ENCODE measurements around the gene TRIM52. TPM values are rescaled to one million over a fixed set of nuclear protein-coding genes. Genes with fewer than 3 reads are reported as not detected.
A peak's percentile ranks its signal among the peaks of the same experiment; 100 is the strongest.

Gene TRIM52
- total and polyA plus RNA-seq, 9 of the 15 experiments (the other 6 are each of a cell fraction or from before 2014, with no cell fraction given) = 3.3 to 21.9 (median 13.5) TPM

DNA sequence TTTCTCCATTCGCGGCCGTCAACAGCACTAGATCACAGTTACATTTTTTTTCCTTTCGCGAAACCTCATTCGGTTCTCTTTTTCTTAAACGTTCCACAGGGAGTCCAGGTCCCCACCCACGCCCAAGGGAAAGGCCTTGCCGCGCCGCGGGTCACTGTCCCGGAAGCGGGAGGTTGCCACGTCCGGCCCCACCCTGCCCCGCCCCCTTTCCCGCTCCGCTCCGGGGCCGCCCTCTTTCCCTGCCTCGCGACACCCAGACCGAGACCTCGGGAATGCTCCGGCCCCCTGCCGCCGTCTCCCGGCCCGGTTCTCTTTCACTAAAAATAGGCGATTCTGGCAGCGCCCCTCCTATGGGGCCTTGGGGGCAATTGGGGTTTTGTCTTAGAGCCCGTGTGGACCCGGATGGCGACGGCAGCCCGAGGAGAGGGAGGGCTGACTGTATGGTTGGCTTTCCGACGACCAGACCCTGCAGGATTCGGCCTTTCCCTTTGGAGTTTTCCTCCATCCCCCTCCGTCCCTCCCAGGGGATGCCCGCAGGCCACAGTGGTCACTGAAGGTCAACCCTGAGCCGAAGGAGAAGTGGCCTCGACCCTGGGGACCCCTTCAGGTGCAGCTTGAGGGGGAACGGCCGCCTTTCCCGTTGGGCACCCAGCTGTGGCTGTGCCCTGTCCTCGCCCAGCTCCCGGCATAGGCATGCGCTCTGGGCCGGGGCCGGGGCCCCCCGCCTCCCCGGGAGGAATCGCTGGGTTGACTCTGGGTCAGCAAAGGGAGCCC is 14.5 kb downstream of the TRIM52 start (continued):
- TF ChIP-seq, protein P1, sequence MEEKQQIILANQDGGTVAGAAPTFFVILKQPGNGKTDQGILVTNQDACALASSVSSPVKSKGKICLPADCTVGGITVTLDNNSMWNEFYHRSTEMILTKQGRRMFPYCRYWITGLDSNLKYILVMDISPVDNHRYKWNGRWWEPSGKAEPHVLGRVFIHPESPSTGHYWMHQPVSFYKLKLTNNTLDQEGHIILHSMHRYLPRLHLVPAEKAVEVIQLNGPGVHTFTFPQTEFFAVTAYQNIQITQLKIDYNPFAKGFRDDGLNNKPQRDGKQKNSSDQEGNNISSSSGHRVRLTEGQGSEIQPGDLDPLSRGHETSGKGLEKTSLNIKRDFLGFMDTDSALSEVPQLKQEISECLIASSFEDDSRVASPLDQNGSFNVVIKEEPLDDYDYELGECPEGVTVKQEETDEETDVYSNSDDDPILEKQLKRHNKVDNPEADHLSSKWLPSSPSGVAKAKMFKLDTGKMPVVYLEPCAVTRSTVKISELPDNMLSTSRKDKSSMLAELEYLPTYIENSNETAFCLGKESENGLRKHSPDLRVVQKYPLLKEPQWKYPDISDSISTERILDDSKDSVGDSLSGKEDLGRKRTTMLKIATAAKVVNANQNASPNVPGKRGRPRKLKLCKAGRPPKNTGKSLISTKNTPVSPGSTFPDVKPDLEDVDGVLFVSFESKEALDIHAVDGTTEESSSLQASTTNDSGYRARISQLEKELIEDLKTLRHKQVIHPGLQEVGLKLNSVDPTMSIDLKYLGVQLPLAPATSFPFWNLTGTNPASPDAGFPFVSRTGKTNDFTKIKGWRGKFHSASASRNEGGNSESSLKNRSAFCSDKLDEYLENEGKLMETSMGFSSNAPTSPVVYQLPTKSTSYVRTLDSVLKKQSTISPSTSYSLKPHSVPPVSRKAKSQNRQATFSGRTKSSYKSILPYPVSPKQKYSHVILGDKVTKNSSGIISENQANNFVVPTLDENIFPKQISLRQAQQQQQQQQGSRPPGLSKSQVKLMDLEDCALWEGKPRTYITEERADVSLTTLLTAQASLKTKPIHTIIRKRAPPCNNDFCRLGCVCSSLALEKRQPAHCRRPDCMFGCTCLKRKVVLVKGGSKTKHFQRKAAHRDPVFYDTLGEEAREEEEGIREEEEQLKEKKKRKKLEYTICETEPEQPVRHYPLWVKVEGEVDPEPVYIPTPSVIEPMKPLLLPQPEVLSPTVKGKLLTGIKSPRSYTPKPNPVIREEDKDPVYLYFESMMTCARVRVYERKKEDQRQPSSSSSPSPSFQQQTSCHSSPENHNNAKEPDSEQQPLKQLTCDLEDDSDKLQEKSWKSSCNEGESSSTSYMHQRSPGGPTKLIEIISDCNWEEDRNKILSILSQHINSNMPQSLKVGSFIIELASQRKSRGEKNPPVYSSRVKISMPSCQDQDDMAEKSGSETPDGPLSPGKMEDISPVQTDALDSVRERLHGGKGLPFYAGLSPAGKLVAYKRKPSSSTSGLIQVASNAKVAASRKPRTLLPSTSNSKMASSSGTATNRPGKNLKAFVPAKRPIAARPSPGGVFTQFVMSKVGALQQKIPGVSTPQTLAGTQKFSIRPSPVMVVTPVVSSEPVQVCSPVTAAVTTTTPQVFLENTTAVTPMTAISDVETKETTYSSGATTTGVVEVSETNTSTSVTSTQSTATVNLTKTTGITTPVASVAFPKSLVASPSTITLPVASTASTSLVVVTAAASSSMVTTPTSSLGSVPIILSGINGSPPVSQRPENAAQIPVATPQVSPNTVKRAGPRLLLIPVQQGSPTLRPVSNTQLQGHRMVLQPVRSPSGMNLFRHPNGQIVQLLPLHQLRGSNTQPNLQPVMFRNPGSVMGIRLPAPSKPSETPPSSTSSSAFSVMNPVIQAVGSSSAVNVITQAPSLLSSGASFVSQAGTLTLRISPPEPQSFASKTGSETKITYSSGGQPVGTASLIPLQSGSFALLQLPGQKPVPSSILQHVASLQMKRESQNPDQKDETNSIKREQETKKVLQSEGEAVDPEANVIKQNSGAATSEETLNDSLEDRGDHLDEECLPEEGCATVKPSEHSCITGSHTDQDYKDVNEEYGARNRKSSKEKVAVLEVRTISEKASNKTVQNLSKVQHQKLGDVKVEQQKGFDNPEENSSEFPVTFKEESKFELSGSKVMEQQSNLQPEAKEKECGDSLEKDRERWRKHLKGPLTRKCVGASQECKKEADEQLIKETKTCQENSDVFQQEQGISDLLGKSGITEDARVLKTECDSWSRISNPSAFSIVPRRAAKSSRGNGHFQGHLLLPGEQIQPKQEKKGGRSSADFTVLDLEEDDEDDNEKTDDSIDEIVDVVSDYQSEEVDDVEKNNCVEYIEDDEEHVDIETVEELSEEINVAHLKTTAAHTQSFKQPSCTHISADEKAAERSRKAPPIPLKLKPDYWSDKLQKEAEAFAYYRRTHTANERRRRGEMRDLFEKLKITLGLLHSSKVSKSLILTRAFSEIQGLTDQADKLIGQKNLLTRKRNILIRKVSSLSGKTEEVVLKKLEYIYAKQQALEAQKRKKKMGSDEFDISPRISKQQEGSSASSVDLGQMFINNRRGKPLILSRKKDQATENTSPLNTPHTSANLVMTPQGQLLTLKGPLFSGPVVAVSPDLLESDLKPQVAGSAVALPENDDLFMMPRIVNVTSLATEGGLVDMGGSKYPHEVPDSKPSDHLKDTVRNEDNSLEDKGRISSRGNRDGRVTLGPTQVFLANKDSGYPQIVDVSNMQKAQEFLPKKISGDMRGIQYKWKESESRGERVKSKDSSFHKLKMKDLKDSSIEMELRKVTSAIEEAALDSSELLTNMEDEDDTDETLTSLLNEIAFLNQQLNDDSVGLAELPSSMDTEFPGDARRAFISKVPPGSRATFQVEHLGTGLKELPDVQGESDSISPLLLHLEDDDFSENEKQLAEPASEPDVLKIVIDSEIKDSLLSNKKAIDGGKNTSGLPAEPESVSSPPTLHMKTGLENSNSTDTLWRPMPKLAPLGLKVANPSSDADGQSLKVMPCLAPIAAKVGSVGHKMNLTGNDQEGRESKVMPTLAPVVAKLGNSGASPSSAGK (IDR thresholded peaks at IDR 0.05) = peak; percentile 53
- TF ChIP-seq NFE2L1 (tag; IDR thresholded peaks at IDR 0.05; ENCODE audit: borderline replicate concordance, low read depth) (no peak), RB1 (IDR thresholded peaks at IDR 0.05; ENCODE audit: low read depth) (peak; percentile 42; the same call in 1 of the 2 replicates), FOSL1 (tag; conservative IDR thresholded peaks at IDR 0.05) (no peak), KDM4B (IDR thresholded peaks at IDR 0.05; ENCODE audit: borderline replicate concordance in 2 of 2, low read depth in 1 of 2) (no peak; a peak in 1 of 4 replicates), ZNF143 (CRISPR knock-in tag; IDR thresholded peaks at IDR 0.05) (no peak), BACH1 (tag; IDR thresholded peaks at IDR 0.05) (no peak), CEBPB (tag; IDR thresholded peaks at IDR 0.05) (no peak)
- TF ChIP-seq, protein P2, sequence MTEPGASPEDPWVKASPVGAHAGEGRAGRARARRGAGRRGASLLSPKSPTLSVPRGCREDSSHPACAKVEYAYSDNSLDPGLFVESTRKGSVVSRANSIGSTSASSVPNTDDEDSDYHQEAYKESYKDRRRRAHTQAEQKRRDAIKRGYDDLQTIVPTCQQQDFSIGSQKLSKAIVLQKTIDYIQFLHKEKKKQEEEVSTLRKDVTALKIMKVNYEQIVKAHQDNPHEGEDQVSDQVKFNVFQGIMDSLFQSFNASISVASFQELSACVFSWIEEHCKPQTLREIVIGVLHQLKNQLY (CRISPR knock-in tag; conservative IDR thresholded peaks at IDR 0.05) = no peak
- TF ChIP-seq, protein P3, sequence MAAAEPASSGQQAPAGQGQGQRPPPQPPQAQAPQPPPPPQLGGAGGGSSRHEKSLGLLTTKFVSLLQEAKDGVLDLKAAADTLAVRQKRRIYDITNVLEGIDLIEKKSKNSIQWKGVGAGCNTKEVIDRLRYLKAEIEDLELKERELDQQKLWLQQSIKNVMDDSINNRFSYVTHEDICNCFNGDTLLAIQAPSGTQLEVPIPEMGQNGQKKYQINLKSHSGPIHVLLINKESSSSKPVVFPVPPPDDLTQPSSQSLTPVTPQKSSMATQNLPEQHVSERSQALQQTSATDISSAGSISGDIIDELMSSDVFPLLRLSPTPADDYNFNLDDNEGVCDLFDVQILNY (CRISPR knock-in tag; IDR thresholded peaks at IDR 0.05) = no peak
- TF ChIP-seq, protein P4, sequence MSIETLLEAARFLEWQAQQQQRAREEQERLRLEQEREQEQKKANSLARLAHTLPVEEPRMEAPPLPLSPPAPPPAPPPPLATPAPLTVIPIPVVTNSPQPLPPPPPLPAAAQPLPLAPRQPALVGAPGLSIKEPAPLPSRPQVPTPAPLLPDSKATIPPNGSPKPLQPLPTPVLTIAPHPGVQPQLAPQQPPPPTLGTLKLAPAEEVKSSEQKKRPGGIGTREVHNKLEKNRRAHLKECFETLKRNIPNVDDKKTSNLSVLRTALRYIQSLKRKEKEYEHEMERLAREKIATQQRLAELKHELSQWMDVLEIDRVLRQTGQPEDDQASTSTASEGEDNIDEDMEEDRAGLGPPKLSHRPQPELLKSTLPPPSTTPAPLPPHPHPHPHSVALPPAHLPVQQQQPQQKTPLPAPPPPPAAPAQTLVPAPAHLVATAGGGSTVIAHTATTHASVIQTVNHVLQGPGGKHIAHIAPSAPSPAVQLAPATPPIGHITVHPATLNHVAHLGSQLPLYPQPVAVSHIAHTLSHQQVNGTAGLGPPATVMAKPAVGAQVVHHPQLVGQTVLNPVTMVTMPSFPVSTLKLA (conservative IDR thresholded peaks at IDR 0.05) = peak; percentile 57 to 73
